Transverse colon (tissue), 4 donors: ENCODE measurements around the gene TOR1AIP2. TPM values are rescaled to one million over a fixed set of nuclear protein-coding genes. Genes with fewer than 3 reads are reported as not detected.
"Not testable (repeated sequence)": the region's sequence is repeated elsewhere in the genome, so short reads cannot be mapped to it uniquely, and the experiment has no call there.

Experiments used
- DNase-seq: peaks from one replicate; pipeline ENCODE4 v3.0.0-alpha.2; 2019
- H3K27ac ChIP-seq, 4 donors: fragments of 200-600 bp; sonication (generic); 2 replicates each; pipeline ENCODE4 v1.5.1; 2016 to 2018; ENCODE audit warnings: inconsistent platforms in 4 of 4
- H3K27me3 ChIP-seq: fragments of 200-600 bp; sonication (generic); 2 replicates; pipeline ENCODE4 v1.5.1; 2017; ENCODE audit warnings: inconsistent platforms
- H3K36me3 ChIP-seq, 4 donors: fragments of 200-600 bp; sonication (generic); 2 replicates each; pipeline ENCODE4 v1.5.1; 2017 to 2019; ENCODE audit warnings: inconsistent platforms in 4 of 4
- H3K4me1 ChIP-seq, 4 donors: fragments of 200-600 bp; sonication (generic); 2 replicates each; pipeline ENCODE4 v1.5.1; 2017 to 2020; ENCODE audit warnings: inconsistent platforms in 4 of 4
- H3K4me3 ChIP-seq, 4 donors: fragments of 200-600 bp; sonication (generic); 1 replicate in 1 of 4; 2 replicates in 3 of 4; pipeline versions ENCODE4 v1.5.1 to v1.6.1; 2017 to 2019; ENCODE audit warnings: inconsistent platforms in 4 of 4
- H3K9me3 ChIP-seq, 2 donors: fragments of 200-600 bp; sonication (generic); 2 replicates each; pipeline ENCODE4 v1.5.1; 2017 to 2019; ENCODE audit warnings: inconsistent platforms in 2 of 2
- CTCF ChIP-seq, 5 experiments: fragments of 200-600 bp in 3 of 5; fragments of 450-650 bp in 2 of 5; sonication (generic) in 3 of 5; IDR thresholded peaks; 1 replicate in 2 of 5; 2 replicates in 3 of 5; pipeline ENCODE4 v1.5.1; 2016 to 2017; ENCODE audit warnings: antibody characterized with exemption in 5 of 5, inconsistent platforms in 3 of 5, mild to moderate bottlenecking in 2 of 5, moderate library complexity in 1 of 5
- EP300 ChIP-seq: sonication (generic); formaldehyde crosslinking; IDR thresholded peaks from one replicate; pipeline ENCODE4 v1.6.1; 2017; ENCODE audit warnings: antibody characterized with exemption, low read depth
- POLR2A ChIP-seq: fragments of 450-650 bp; IDR thresholded peaks from one replicate; pipeline ENCODE4 v1.6.1; 2016; ENCODE audit warnings: antibody characterized with exemption, mild to moderate bottlenecking, moderate library complexity
- POLR2AphosphoS5 ChIP-seq, 3 donors: sonication (generic); formaldehyde crosslinking; IDR thresholded peaks; one replicate each; pipeline ENCODE4 v1.6.1; 2016; ENCODE audit warnings: antibody characterized with exemption in 3 of 3
- WGBS, 2 donors: methylation state at CpG; one replicate each; pipeline ENCODE4 v1.1.5; 2018; ENCODE audit warnings: low coverage in 1 of 2; 5-methylcytosine and 5-hydroxymethylcytosine counted together
- in situ Hi-C, 4 donors: fragments of 200-750 bp; cut with MboI; loops; one replicate each; pipeline versions ENCODE4 v1.15.0 to v1.15.1; 2017; ENCODE audit warnings: low sequenced_read_pairs in 3 of 4, low pct_ligation_motif_present in 1 of 4, low pct_unique_long_range_greater_than_20kb in 1 of 4
- intact Hi-C: fragments of 100-400 bp; cut with DNase I; formaldehyde crosslinking; loops from one replicate; pipeline ENCODE4 v1.15.1; 2023; ENCODE audit warnings: low total_unique reads
- total RNA-seq, 4 donors: library from RNA; depleted of rRNA; stranded (reverse); fragments of >200 nt; gene quantifications; one replicate each; pipeline ENCODE4 v1.1.0, GENCODE V29; 2016

TOR1AIP2 gene
- total RNA-seq, 4 donors from 2014 or later: 46.0 to 107 (median 75.5) TPM

GRCh38 chr1:179807691-179808485 lies 69.7 kb downstream of the TOR1AIP2 start:
- WGBS, 2 donors: 83% methylated on average over 11 of the region's 11 CpGs; no CpG with 5 or more reads in 1 of the 2 donors
- Histone ChIP-seq H3K27me3 (no peaks in the 10 kb centered on the region), H3K9me3 (no peaks in the 10 kb centered on the region), H3K27ac (no peak overlapping the region), H3K36me3 (no peaks in the 10 kb centered on the region), H3K4me1 (no peaks in the 10 kb centered on the region), H3K4me3 (no peak overlapping the region)
- TF ChIP-seq POLR2A: no peak
- TF ChIP-seq EP300: no peak
- no peak for TF ChIP-seq POLR2AphosphoS5 (IDR thresholded peaks at IDR 0.05)
- in situ Hi-C loops: loop anchor here in 3 of 4 donors (10.0 kb wide), 1 partner anchor 93 kb away; no protein-coding TSS in a partner anchor
- DNase-seq: no peak
- intact Hi-C loops: no loop called here

GRCh38 chr1:179807291-179807690 lies 70.3 kb downstream of the TOR1AIP2 start:
- in situ Hi-C loops (loop anchor here in 3 of 4 donors (10.0 kb wide), 1 partner anchor 92 kb away; no protein-coding TSS in a partner anchor), intact Hi-C loops (no loop called here)
- Histone ChIP-seq H3K36me3 (no peaks in the 10 kb centered on the region), H3K4me3 (no peak overlapping the region), H3K4me1 (no peaks in the 10 kb centered on the region), H3K27ac (no peak overlapping the region), H3K27me3 (no peaks in the 10 kb centered on the region), H3K9me3 (no peaks in the 10 kb centered on the region)
- no peak for DNase-seq
- WGBS, 2 donors: 91% methylated on average over 9 of the region's 9 CpGs; no CpG with 5 or more reads in 1 of the 2 donors
- no peak for TF ChIP-seq POLR2AphosphoS5 (IDR thresholded peaks at IDR 0.05)
- TF ChIP-seq EP300: no peak

GRCh38 chr1:179806333-179806732 lies 71.3 kb downstream of the TOR1AIP2 start:
- WGBS, 2 donors: 87 to 100% methylated on average over 1 to 4 of the region's 4 CpGs
- intact Hi-C loops (no loop called here), in situ Hi-C loops (loop anchor here in 3 of 4 donors (10.0 kb wide), 1 partner anchor 92 kb away; no protein-coding TSS in a partner anchor)
- TF ChIP-seq CTCF (IDR thresholded peaks at IDR 0.05) (no peak), EP300 (no peak), POLR2AphosphoS5 (IDR thresholded peaks at IDR 0.05) (no peak), POLR2A (no peak)
- Histone ChIP-seq H3K4me1 (no peaks in the 10 kb centered on the region), H3K9me3 (no peaks in the 10 kb centered on the region), H3K4me3 (no peak overlapping the region), H3K27ac (no peak overlapping the region), H3K27me3 (no peaks in the 10 kb centered on the region), H3K36me3 (no peaks in the 10 kb centered on the region)
- no peak for DNase-seq

GRCh38 chr1:179805291-179806195 lies 72.1 kb downstream of the TOR1AIP2 start:
- Histone ChIP-seq H3K27ac (no peak overlapping the region), H3K36me3 (no peaks in the 10 kb centered on the region), H3K9me3 (no peaks in the 10 kb centered on the region), H3K4me1 (no peaks in the 10 kb centered on the region), H3K4me3 (no peak overlapping the region), H3K27me3 (no peaks in the 10 kb centered on the region)
- DNase-seq: no peak
- TF ChIP-seq CTCF (IDR thresholded peaks at IDR 0.05) (no peak), POLR2AphosphoS5 (IDR thresholded peaks at IDR 0.05) (no peak), POLR2A (no peak), EP300 (no peak)
- in situ Hi-C loops (loop anchor here in 3 of 4 donors (10.0 kb wide), 1 partner anchor 91 kb away; no protein-coding TSS in a partner anchor), intact Hi-C loops (no loop called here)
- WGBS, 2 donors: 84 to 94% methylated on average over 7 to 19 of the region's 19 CpGs

GRCh38 chr1:179804417-179804816 lies 73.2 kb downstream of the TOR1AIP2 start:
- intact Hi-C loops: not testable (repeated sequence)
- whole genome bisulfite sequencing, 2 donors: 86 to 91% methylated on average over 1 to 2 of the region's 2 CpGs
- in situ Hi-C loops: loop anchor here in 3 of 4 donors (10.0 kb wide), 1 partner anchor 90 kb away; no protein-coding TSS in a partner anchor

More at GRCh38 chr1:179804417-179804816, 73.2 kb downstream of the TOR1AIP2 start:
- not testable (repeated sequence) for H3K36me3 ChIP-seq, DNase-seq, H3K4me3 ChIP-seq, H3K27ac ChIP-seq, H3K27me3 ChIP-seq, H3K9me3 ChIP-seq, H3K4me1 ChIP-seq
